ENCODE results near the gene DNAJC25.

The DNAJC25 gene

GRCh38 chr9:111627260-111627963 is 3.7 kb upstream of the DNAJC25 start:
- no peak for DNase-seq (ENCODE audit: low read depth)

GRCh38 chr9:111628411-111628810 is 2.7 kb upstream of the DNAJC25 start:
- no peak for DNase-seq (ENCODE audit: low read depth)

GRCh38 chr9:111630182-111630963 is 761 bp upstream of the DNAJC25 start:
- DNase-seq (ENCODE audit: low read depth), result no peak

GRCh38 chr9:111630964-111631213 is 245 bp upstream of the DNAJC25 start:
- DNase-seq (ENCODE audit: low read depth), result no peak

GRCh38 chr9:111632060-111632459 is 926 bp downstream of the DNAJC25 start:
- no peak for DNase-seq (ENCODE audit: low read depth)

- no peak for DNase-seq (ENCODE audit: low read depth)
Measured at GRCh38 chr9:111632695-111633388, 1.7 kb downstream of the DNAJC25 start.

GRCh38 chr9:111633389-111633736 is 2.2 kb downstream of the DNAJC25 start:
- no peak for DNase-seq (ENCODE audit: low read depth)

- DNase-seq (ENCODE audit: low read depth), result no peak
Measured at GRCh38 chr9:111634860-111635259, 3.7 kb downstream of the DNAJC25 start.

GRCh38 chr9:111637421-111637950 is 6.4 kb downstream of the DNAJC25 start:
- no peak for DNase-seq (ENCODE audit: low read depth)

GRCh38 chr9:111644195-111644772 is 13.2 kb downstream of the DNAJC25 start:
- no peak for DNase-seq (ENCODE audit: low read depth)

GRCh38 chr9:111645806-111646205 is 14.7 kb downstream of the DNAJC25 start:
- no peak for DNase-seq (ENCODE audit: low read depth)

- DNase-seq (ENCODE audit: low read depth), result no peak
Measured at GRCh38 chr9:111646417-111646816, 15.3 kb downstream of the DNAJC25 start.

GRCh38 chr9:111648066-111648465 is 16.9 kb downstream of the DNAJC25 start:
- no peak for DNase-seq (ENCODE audit: low read depth)

GRCh38 chr9:111649016-111649415 is 17.9 kb downstream of the DNAJC25 start:
- no peak for DNase-seq (ENCODE audit: low read depth)

GRCh38 chr9:111657051-111657450 is 25.9 kb downstream of the DNAJC25 start:
- no peak for DNase-seq (ENCODE audit: low read depth)

- DNase-seq (ENCODE audit: low read depth), result no peak
Measured at GRCh38 chr9:111658943-111659342, 27.8 kb downstream of the DNAJC25 start.

- no peak for DNase-seq (ENCODE audit: low read depth)
Measured at GRCh38 chr9:111659691-111660090, 28.6 kb downstream of the DNAJC25 start.

- DNase-seq (ENCODE audit: low read depth), result peak; percentile 58
Measured at GRCh38 chr9:111661150-111661801, 30.1 kb downstream of the DNAJC25 start, which contains the start of gene GNG10. TSS of gene GNG10 (plus strand) at chr9:111661605. CDS start at chr9:111661635, 30 bp downstream.

- peak; percentile 5 for DNase-seq (ENCODE audit: low read depth)
Measured at GRCh38 chr9:111661802-111662521, 30.8 kb downstream of the DNAJC25 start.

GRCh38 chr9:111662576-111663300 is 31.6 kb downstream of the DNAJC25 start:
- DNase-seq (ENCODE audit: low read depth), result peak; percentile 4

All from activated T-cell treated with anti-CD3 and anti-CD28 coated beads for 1 hour (primary cell).